ENCODE data around the gene PCDHGA11. TPM values are rescaled to one million over a fixed set of nuclear protein-coding genes. Genes with fewer than 3 reads are reported as not detected.
A peak's percentile ranks its signal among the peaks of the same experiment; 100 is the strongest.

The PCDHGA11 gene
- total and polyA plus RNA-seq, 4 donors, result 0.22 to 2.5 (median 0.50) TPM

- H3K9ac ChIP-seq (ENCODE audit: low read depth in 1 of 2, low read length in 2 of 2), result no peak overlapping the region
- no peak for DNase-seq (ENCODE audit: low spot score)
- WGBS, result 33% methylated on average over 21 of the region's 21 CpGs
- peaks cover 0 to 2% (median 0%) of the 10 kb centered on the region in 4 donors for H3K4me1 ChIP-seq (ENCODE audit: control insufficient read depth in 4 of 4, insufficient read depth in 4 of 4, low read length in 3 of 4)
- H3K9me3 ChIP-seq (ENCODE audit: control insufficient read depth in 4 of 4, low read length in 3 of 4), result peaks cover 21 to 68% (median 33%) of the 10 kb centered on the region in 4 donors
- H3K4me3 ChIP-seq (ENCODE audit: low read depth in 1 of 3, low read length in 3 of 3), result peak overlapping the region in 2 of 3 donors; percentile 12 to 63
- H3K27ac ChIP-seq (ENCODE audit: low read depth in 1 of 2, low read length in 2 of 2), result no peak overlapping the region
- no peaks in the 10 kb centered on the region for H3K36me3 ChIP-seq (ENCODE audit: control insufficient read depth in 4 of 4, insufficient read depth in 3 of 4, low read depth in 1 of 4, low read length in 3 of 4)
- no peak for TF ChIP-seq EGR1 (IDR thresholded peaks at IDR 0.05; ENCODE audit: low read depth in 2 of 2)
- TF ChIP-seq JUND (IDR thresholded peaks at IDR 0.05), result no peak
- TF ChIP-seq MAX (IDR thresholded peaks at IDR 0.05), result no peak
- TF ChIP-seq NR2F2 (IDR thresholded peaks at IDR 0.05), result no peak
- no peak for TF ChIP-seq TAF1 (conservative IDR thresholded peaks at IDR 0.05)
- no peak for TF ChIP-seq CTCF (IDR thresholded peaks at IDR 0.05; ENCODE audit: low read depth, low read length, missing input control)
- TF ChIP-seq ATF3 (IDR thresholded peaks at IDR 0.05), result no peak
- no peak for TF ChIP-seq HNF4G (IDR thresholded peaks at IDR 0.05)
- TF ChIP-seq RAD21 (IDR thresholded peaks at IDR 0.05), result no peak
- no peak for TF ChIP-seq REST (IDR thresholded peaks at IDR 0.05)
- no peak for TF ChIP-seq RXRA (IDR thresholded peaks at IDR 0.05)
- TF ChIP-seq HNF4A (conservative IDR thresholded peaks at IDR 0.05), result no peak
- peaks cover 0 to 7% (median 0%) of the 10 kb centered on the region in 4 donors for H3K27me3 ChIP-seq (ENCODE audit: control insufficient read depth in 4 of 4, insufficient read depth in 4 of 4, low read length in 3 of 4)
These were observed 37.5 kb upstream of the PCDHGA11 start for GRCh38 chr5:141383345-141383744.

GRCh38 chr5:141384471-141385267, 36.2 kb upstream of the PCDHGA11 start:
- peaks cover 32 to 77% (median 42%) of the 10 kb centered on the region in 4 donors for H3K9me3 ChIP-seq (ENCODE audit: control insufficient read depth in 4 of 4, low read length in 3 of 4)
- WGBS, result 40% methylated on average over 43 of the region's 43 CpGs

More at GRCh38 chr5:141384471-141385267, 36.2 kb upstream of the PCDHGA11 start:
- no peaks in the 10 kb centered on the region for H3K36me3 ChIP-seq (ENCODE audit: control insufficient read depth in 4 of 4, insufficient read depth in 3 of 4, low read depth in 1 of 4, low read length in 3 of 4)
- H3K27ac ChIP-seq (ENCODE audit: low read depth in 1 of 2, low read length in 2 of 2), result no peak overlapping the region
- peak overlapping the region in 1 of 3 donors; percentile 3 for H3K4me3 ChIP-seq (ENCODE audit: low read depth in 1 of 3, low read length in 3 of 3)
- DNase-seq (ENCODE audit: low spot score), result no peak
- peaks cover 0 to 10% (median 0%) of the 10 kb centered on the region in 4 donors for H3K27me3 ChIP-seq (ENCODE audit: control insufficient read depth in 4 of 4, insufficient read depth in 4 of 4, low read length in 3 of 4)
- H3K9ac ChIP-seq (ENCODE audit: low read depth in 1 of 2, low read length in 2 of 2), result no peak overlapping the region
- peaks cover 0 to 4% (median 0%) of the 10 kb centered on the region in 4 donors for H3K4me1 ChIP-seq (ENCODE audit: control insufficient read depth in 4 of 4, insufficient read depth in 4 of 4, low read length in 3 of 4)
- no peak for TF ChIP-seq RAD21 (IDR thresholded peaks at IDR 0.05)
- no peak for TF ChIP-seq HNF4A (conservative IDR thresholded peaks at IDR 0.05)
- no peak for TF ChIP-seq FOXA1 (IDR thresholded peaks at IDR 0.05)
- TF ChIP-seq HNF4G (IDR thresholded peaks at IDR 0.05), result no peak
- TF ChIP-seq ZBTB33 (IDR thresholded peaks at IDR 0.05), result no peak
- TF ChIP-seq RXRA (IDR thresholded peaks at IDR 0.05), result no peak
- TF ChIP-seq REST (IDR thresholded peaks at IDR 0.05), result no peak
